OCI-LY3 (cell line): ENCODE results near the gene DNAJC4.

Experiments
- CTCF ChIP-seq: fragments of 200-600, 300-600 bp; sonication (generic); IDR thresholded peaks from 2 replicates; pipeline ENCODE4 v1.5.1; 2014; ENCODE audit warnings: antibody characterized with exemption, low read length, low read depth
- EZH2phosphoT487 ChIP-seq: fragments of 200-600 bp; shearing (Covaris generic); IDR thresholded peaks from 2 replicates; pipeline ENCODE4 v1.6.1; 2018; ENCODE audit warnings: antibody characterized with exemption, mixed run types, low read depth

- no peak for TF ChIP-seq CTCF
- TF ChIP-seq EZH2phosphoT487, result no peak
These were observed 10.3 kb downstream of the DNAJC4 start, which contains the start of gene FKBP2 for GRCh38 chr11:64240435-64241240.
